GM12874 (cell line): ENCODE results near the gene ELAVL1.

Experiments
- TF ChIP-seq, protein P1 (sequence below): IDR thresholded peaks from 2 replicates; pipeline ENCODE4 v1.5.1; 2011; ENCODE audit warnings: low read depth, mild to moderate bottlenecking, control low read depth, low read length, moderate library complexity; ENCODE audit not compliant: insufficient read depth

ELAVL1 gene

DNA sequence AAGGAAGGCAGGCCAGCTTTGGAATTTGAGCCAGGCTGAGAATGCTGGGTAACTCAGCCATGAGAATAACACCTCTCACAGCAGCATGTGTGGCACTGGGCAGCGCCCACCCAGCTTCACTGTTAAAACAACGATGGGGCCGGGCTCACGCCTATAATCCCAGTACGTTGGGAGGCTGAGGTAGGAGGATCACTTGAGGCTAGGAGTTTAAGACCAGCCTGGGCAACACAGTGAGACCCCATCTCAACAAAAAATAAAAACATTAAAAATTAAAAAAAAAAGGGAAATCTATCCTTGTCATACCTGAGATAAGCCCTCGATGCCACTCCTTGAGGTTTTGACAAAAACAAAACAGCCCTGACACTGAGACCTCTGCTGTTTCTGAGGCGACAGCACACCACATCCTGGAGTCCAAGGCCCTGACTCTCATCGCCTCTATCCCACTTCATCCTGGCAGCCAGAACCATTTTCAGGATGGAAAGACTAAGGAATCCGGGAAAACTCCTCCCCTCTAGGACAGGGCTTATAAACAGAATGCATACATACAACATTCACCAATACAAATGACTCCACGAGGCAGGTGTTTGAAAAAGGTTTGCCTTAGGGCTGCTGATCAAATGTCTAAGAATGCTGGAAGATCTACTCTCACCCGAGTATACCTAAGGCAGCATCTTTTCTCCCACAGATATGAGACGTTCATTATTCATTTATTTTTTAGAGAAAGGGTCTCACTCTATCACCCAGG lies 39.3 kb downstream of the ELAVL1 start:
- TF ChIP-seq, protein P1, sequence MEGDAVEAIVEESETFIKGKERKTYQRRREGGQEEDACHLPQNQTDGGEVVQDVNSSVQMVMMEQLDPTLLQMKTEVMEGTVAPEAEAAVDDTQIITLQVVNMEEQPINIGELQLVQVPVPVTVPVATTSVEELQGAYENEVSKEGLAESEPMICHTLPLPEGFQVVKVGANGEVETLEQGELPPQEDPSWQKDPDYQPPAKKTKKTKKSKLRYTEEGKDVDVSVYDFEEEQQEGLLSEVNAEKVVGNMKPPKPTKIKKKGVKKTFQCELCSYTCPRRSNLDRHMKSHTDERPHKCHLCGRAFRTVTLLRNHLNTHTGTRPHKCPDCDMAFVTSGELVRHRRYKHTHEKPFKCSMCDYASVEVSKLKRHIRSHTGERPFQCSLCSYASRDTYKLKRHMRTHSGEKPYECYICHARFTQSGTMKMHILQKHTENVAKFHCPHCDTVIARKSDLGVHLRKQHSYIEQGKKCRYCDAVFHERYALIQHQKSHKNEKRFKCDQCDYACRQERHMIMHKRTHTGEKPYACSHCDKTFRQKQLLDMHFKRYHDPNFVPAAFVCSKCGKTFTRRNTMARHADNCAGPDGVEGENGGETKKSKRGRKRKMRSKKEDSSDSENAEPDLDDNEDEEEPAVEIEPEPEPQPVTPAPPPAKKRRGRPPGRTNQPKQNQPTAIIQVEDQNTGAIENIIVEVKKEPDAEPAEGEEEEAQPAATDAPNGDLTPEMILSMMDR, result no peak

DNA sequence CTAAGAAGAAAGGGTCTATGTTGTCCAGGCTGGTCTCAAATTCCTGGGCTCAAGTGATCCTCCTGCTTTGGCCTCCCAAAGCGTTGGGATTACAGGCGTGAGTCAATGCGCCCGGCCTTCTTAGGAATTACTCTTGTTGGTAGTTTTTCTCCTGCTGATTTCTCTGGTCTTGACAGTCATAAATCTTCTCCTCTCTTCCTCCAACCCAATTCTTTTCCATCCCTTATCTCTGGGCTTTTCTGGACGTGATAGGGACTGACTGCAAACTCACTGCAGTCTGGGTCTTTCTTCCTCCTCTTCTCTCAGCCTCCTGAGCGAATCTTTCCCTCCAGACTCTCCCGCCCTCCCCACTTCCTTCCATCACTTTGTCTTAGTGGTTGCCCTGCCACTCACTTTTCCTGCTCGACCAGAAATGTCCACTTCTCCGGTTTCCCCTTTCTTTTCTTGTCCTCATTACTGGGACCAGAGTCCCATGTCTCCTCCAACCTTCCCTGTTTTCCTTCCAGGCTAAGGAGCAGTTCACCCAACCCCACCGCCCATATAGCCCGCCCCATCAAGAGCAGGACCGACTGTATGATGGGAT lies 40.1 kb downstream of the ELAVL1 start:
- TF ChIP-seq, protein P1, result no peak

DNA sequence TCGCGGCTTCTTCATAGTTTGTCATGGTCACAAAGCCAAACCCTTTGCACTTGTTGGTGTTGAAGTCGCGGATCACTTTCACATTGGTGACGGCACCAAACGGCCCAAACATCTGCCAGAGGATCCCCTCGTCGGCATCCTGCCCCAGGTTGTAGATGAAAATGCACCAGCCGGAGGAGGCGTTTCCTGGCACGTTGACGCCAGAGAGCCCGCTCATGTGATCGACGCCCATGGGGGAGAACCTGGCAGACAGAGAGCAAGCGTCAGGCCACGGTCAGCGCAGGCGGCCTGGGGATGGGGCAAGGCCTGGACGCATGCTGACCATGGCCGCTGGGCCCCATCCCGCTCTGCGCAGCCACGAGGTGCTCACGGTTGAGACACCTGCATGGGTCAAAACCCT lies 41.9 kb downstream of the ELAVL1 start:
- TF ChIP-seq, protein P1, result no peak

DNA sequence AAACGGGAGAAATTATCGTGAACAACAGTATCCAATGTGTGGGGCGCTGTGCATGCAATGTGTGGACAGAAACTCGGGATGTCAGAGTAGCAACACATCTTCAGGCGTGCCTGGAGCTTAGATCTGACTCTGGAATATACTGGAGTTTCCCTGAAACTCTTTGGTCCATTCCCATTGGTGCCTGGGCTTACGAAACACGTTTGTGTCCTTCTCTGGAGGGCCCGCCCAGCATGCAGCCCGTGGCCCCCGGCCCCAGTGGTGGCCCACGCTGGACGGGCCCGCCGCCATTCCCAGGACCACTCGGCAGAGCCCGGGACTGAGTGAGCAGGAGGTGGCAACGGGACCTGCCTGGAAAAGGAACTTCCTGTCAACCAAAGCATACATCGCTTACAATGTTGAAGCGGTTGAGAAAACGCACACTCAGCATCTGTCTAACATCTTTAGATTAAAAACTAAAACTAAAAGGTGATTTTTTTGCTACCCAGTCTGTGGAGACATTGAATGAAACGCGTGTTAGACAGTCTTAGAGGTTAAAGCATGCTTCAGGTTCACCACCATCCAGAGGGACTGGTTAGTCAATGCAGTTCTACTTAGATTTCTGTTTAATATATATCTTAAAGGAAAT lies 42.7 kb downstream of the ELAVL1 start:
- TF ChIP-seq, protein P1, result no peak

DNA sequence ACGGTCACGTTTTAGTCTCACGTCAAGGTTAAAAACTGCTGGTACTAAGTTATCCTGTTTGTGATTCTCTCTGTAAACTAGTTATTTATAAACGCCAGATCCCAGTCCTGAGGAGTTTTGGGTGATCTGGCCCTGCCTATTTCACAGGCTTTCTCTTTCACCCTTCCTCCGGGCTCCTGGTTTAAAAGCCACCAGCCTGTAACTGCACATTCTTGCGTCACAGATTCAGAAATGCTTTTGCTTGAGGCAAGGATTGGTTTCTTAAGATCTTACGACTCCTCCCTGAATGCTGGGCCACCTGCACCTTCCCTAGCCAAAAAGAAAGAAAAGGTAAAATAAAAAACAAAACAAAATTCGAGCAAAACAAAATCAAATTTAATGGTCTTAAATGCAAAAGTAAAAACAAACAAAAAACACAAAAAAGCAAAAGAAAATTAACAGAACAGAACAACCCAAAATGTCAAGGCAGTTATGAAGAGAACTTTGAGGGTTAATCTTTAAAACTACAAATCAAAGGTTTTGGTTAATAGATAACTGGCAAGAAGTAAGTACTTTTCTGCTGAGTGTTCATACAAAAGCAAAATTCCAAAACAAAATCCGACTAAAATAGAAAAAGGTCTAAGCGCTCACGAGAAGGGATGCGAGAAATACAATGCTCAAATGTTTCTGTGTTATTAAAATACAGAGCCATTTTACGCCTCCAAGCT lies 43.4 kb downstream of the ELAVL1 start:
- TF ChIP-seq, protein P1, result no peak

DNA sequence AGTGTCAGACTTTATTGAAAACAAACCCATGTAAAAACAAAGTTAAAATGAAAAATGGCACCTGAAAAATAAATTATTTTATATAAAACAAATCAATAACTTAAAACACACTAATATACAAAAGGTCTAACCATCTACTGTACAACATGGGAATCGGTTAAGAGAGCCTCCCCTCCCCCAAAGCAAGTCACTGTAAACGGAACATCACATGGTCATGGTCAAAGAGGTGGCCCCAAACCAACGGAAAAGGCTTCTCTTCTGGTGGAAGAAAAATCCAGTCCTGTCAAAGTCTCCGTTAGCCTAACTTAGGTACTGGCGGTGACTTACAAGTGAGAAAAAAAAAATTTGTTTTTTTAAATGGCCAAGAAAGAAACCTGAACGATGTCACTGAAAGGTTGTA lies 46.2 kb downstream of the ELAVL1 start:
- TF ChIP-seq, protein P1, result no peak

DNA sequence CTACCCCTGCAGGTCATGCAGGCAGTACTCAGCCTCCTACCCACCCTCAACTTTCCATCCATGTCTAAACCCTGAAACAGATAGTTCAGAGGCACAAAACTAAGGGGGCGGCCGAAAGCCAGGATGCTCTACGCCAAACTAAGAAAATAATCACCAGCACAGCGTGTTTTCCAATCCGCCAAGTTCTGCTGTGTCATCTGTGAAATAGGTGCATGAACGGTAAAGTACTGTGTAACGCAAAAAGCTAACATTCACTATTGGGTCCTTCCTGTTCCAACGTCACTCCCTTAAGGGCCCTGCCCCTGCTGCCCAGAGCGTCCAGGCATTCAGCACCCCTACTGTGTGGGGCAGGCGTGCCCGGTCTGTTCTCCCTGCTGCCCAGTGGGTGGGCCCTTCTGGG lies 49.7 kb downstream of the ELAVL1 start:
- TF ChIP-seq, protein P1, result no peak
